GM12878 (cell line): ENCODE results near the gene ITPKB.

Source experiments
- CTCF ChIP-seq, 3 experiments: IDR thresholded peaks in 2 of 3; conservative IDR thresholded peaks in 1 of 3; 2 replicates each; pipeline ENCODE4 v1.5.1; 2011; ENCODE audit warnings: low read depth in 3 of 3, low read length in 3 of 3, mild to moderate bottlenecking in 3 of 3, control low read depth in 2 of 3, moderate library complexity in 2 of 3, inconsistent platforms in 1 of 3, mixed read lengths in 1 of 3; ENCODE audit not compliant: control insufficient read depth in 2 of 3, insufficient read depth in 1 of 3; ENCODE audit errors: extremely low read depth in 1 of 3
- EP300 ChIP-seq, 2 experiments: fragments of 150-350 bp in 1 of 2; IDR thresholded peaks; 2 replicates each; pipeline ENCODE4 v1.6.1; 2011 to 2012; ENCODE audit warnings: low read depth in 2 of 2, low read length in 2 of 2, borderline replicate concordance in 1 of 2, improper control_type of control experiment in 1 of 2, inconsistent platforms in 1 of 2; ENCODE audit not compliant: control insufficient read depth in 1 of 2
- MAX ChIP-seq: IDR thresholded peaks from 2 replicates; pipeline ENCODE4 v1.6.1; 2012; ENCODE audit warnings: low read depth, low read length, improper control_type of control experiment

- TF ChIP-seq EP300 (IDR thresholded peaks at IDR 0.05; ENCODE audit: borderline replicate concordance in 1 of 2, control insufficient read depth in 1 of 2, low read depth in 2 of 2, low read length in 2 of 2), result no peak
- no peak for TF ChIP-seq CTCF (IDR thresholded peaks at IDR 0.05 in 2 of 3, conservative IDR thresholded peaks at IDR 0.05 in 1 of 3; ENCODE audit: control insufficient read depth in 2 of 3, extremely low read depth in 1 of 3, insufficient read depth in 1 of 3, low read depth in 3 of 3, low read length in 3 of 3)
- no peak for TF ChIP-seq MAX
Measured at GRCh38 chr1:226699166-226699565, 39.9 kb downstream of the ITPKB start.
